Astrocyte (in vitro differentiated cells and primary cell): ENCODE results near the gene ABHD17B.

Experiments used
- EZH2 ChIP-seq: IDR thresholded peaks from 2 replicates; pipeline ENCODE4 v1.6.1; 2012; ENCODE audit warnings: mild to moderate bottlenecking, low read length, inconsistent platforms; ENCODE audit not compliant: insufficient read depth
- TF ChIP-seq, protein P1 (sequence below): IDR thresholded peaks from 2 replicates; pipeline ENCODE4 v1.5.1; 2011; ENCODE audit warnings: low read depth, mild to moderate bottlenecking, inconsistent platforms, low read length, moderate library complexity; ENCODE audit not compliant: insufficient read depth

DNA sequence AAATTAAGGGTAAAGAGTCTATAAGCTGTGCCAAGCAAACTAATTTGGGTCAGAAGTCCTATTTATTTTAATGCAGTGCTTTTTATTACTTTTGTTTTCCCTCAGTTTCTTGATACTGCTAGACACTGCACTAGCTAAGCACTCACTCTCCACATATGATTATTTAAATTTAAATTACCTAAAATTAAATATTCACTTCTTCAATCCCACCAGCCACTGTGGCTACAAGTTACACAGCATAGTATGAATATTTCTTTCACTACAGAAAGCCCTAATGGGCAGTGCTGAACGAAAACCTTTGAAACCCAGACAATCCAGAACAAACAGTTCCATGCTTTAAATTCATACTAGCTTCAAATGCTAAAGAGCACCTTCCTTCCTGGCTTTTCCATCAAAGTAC lies 23.6 kb downstream of the ABHD17B start:
- TF ChIP-seq, protein P1, sequence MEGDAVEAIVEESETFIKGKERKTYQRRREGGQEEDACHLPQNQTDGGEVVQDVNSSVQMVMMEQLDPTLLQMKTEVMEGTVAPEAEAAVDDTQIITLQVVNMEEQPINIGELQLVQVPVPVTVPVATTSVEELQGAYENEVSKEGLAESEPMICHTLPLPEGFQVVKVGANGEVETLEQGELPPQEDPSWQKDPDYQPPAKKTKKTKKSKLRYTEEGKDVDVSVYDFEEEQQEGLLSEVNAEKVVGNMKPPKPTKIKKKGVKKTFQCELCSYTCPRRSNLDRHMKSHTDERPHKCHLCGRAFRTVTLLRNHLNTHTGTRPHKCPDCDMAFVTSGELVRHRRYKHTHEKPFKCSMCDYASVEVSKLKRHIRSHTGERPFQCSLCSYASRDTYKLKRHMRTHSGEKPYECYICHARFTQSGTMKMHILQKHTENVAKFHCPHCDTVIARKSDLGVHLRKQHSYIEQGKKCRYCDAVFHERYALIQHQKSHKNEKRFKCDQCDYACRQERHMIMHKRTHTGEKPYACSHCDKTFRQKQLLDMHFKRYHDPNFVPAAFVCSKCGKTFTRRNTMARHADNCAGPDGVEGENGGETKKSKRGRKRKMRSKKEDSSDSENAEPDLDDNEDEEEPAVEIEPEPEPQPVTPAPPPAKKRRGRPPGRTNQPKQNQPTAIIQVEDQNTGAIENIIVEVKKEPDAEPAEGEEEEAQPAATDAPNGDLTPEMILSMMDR: no peak
- no peak for TF ChIP-seq EZH2
